Esophagus muscularis mucosa (tissue), 4 donors: Measurements from ENCODE around the gene LPCAT2.

Experiments used
- EP300 ChIP-seq: sonication (generic); formaldehyde crosslinking; IDR thresholded peaks from one replicate; pipeline ENCODE4 v1.6.1; 2017; ENCODE audit warnings: antibody characterized with exemption
- POLR2A ChIP-seq: fragments of 450-650 bp; IDR thresholded peaks from one replicate; pipeline ENCODE4 v1.6.1; 2017; ENCODE audit warnings: antibody characterized with exemption, moderate library complexity, mild to moderate bottlenecking, low read depth
- POLR2AphosphoS5 ChIP-seq, 2 donors: sonication (generic); formaldehyde crosslinking; IDR thresholded peaks; one replicate each; pipeline ENCODE4 v1.6.1; 2017; ENCODE audit warnings: antibody characterized with exemption in 2 of 2
- TF ChIP-seq, protein P1 (sequence below), 3 experiments: fragments of 200-600 bp in 2 of 3; fragments of 450-650 bp in 1 of 3; sonication (generic) in 2 of 3; IDR thresholded peaks; one replicate each; pipeline ENCODE4 v1.5.1; 2017 to 2019; ENCODE audit warnings: antibody characterized with exemption in 3 of 3, mild to moderate bottlenecking in 2 of 3, moderate library complexity in 1 of 3

DNA sequence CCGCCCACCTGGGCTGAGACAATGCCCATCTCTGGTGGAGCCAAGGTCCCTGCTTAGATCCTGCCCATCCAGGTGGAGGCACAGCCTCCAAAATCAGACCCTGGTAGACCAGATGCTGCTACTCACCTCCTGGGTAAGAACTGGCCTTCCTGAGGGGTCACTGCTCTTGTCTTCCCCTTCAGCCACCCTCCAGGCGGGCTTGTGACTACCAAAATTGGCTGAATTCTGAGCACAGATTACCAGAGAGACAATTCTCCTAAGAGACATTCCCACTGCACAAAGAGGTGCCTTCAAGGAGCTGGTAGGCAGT is 19.0 kb upstream of the LPCAT2 start:
- TF ChIP-seq POLR2A (no peak), POLR2AphosphoS5 (IDR thresholded peaks at IDR 0.05) (no peak), EP300 (no peak)
- TF ChIP-seq, protein P1, sequence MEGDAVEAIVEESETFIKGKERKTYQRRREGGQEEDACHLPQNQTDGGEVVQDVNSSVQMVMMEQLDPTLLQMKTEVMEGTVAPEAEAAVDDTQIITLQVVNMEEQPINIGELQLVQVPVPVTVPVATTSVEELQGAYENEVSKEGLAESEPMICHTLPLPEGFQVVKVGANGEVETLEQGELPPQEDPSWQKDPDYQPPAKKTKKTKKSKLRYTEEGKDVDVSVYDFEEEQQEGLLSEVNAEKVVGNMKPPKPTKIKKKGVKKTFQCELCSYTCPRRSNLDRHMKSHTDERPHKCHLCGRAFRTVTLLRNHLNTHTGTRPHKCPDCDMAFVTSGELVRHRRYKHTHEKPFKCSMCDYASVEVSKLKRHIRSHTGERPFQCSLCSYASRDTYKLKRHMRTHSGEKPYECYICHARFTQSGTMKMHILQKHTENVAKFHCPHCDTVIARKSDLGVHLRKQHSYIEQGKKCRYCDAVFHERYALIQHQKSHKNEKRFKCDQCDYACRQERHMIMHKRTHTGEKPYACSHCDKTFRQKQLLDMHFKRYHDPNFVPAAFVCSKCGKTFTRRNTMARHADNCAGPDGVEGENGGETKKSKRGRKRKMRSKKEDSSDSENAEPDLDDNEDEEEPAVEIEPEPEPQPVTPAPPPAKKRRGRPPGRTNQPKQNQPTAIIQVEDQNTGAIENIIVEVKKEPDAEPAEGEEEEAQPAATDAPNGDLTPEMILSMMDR (IDR thresholded peaks at IDR 0.05), result no peak
